Fibroblast of lung (primary cell): Measurements from ENCODE around the gene PAX2. TPM values are rescaled to one million over a fixed set of nuclear protein-coding genes. Genes with fewer than 3 reads are reported as not detected.
A peak's percentile ranks its signal among the peaks of the same experiment; 100 is the strongest.

Experiments
- DNase-seq, 2 donors: peaks; one replicate each; pipeline versions ENCODE4 v3.0.0 to v3.0.0-alpha.2; 2010; ENCODE audit warnings: low read depth in 2 of 2
- H2AFZ ChIP-seq: 2 replicates; pipeline ENCODE4 v1.5.1; 2012; ENCODE audit warnings: low read length, control low read depth, inconsistent platforms
- H3K27ac ChIP-seq: 2 replicates; pipeline ENCODE4 v1.5.1; 2011; ENCODE audit warnings: low read length, control low read depth; ENCODE audit not compliant: insufficient read depth
- H3K27me3 ChIP-seq: 2 replicates; pipeline ENCODE4 v1.5.1; 2011; ENCODE audit warnings: mild to moderate bottlenecking, low read length; ENCODE audit not compliant: control insufficient read depth, insufficient read depth
- H3K36me3 ChIP-seq: 2 replicates; pipeline ENCODE4 v1.5.1; 2011; ENCODE audit warnings: low read length; ENCODE audit not compliant: control insufficient read depth, insufficient read depth
- H3K4me1 ChIP-seq: 2 replicates; pipeline ENCODE4 v1.5.1; 2011; ENCODE audit warnings: low read length; ENCODE audit not compliant: control insufficient read depth, insufficient read depth; ENCODE audit errors: extremely low read depth
- H3K4me2 ChIP-seq: 2 replicates; pipeline ENCODE4 v1.5.1; 2011; ENCODE audit warnings: low read length, control low read depth; ENCODE audit not compliant: insufficient read depth; ENCODE audit errors: extremely low read depth
- H3K4me3 ChIP-seq, 4 experiments: fragments of 200-600 bp in 1 of 4; sonication (generic) in 1 of 4; replicated peaks in 1 of 4; 2 replicates each; pipeline ENCODE4 v1.5.1; 2011 to 2016; ENCODE audit warnings: low read length in 4 of 4, low read depth in 3 of 4, mild to moderate bottlenecking in 3 of 4, control low read depth in 2 of 4, inconsistent platforms in 1 of 4, mixed read lengths in 1 of 4; ENCODE audit not compliant: insufficient read depth in 1 of 4; ENCODE audit errors: control extremely low read depth in 1 of 4
- H3K79me2 ChIP-seq: 2 replicates; pipeline ENCODE4 v1.5.1; 2012; ENCODE audit warnings: mild to moderate bottlenecking, low read length, inconsistent platforms; ENCODE audit not compliant: control insufficient read depth, insufficient read depth
- H3K9ac ChIP-seq: 2 replicates; pipeline ENCODE4 v1.5.1; 2011; ENCODE audit warnings: mild to moderate bottlenecking, low read length, control low read depth; ENCODE audit not compliant: insufficient read depth
- H3K9me3 ChIP-seq: 2 replicates; pipeline ENCODE4 v1.5.1; 2012; ENCODE audit warnings: low read depth, low read length; ENCODE audit not compliant: control insufficient read depth, insufficient read depth
- H4K20me1 ChIP-seq: 2 replicates; pipeline ENCODE4 v1.5.1; 2011; ENCODE audit warnings: low read length; ENCODE audit not compliant: control insufficient read depth, insufficient read depth; ENCODE audit errors: extremely low read depth
- CTCF ChIP-seq, 2 donors: IDR thresholded peaks in 1 of 2; conservative IDR thresholded peaks in 1 of 2; 1 replicate in 1 of 2; 2 replicates in 1 of 2; pipeline ENCODE4 v1.5.1; 2011 to 2012; ENCODE audit warnings: low read length in 2 of 2, control low read depth in 1 of 2, inconsistent platforms in 1 of 2, low read depth in 1 of 2, mild to moderate bottlenecking in 1 of 2
- EZH2 ChIP-seq: IDR thresholded peaks from 2 replicates; pipeline ENCODE4 v1.5.1; 2012; ENCODE audit warnings: low read length, control low read depth, mild to moderate bottlenecking; ENCODE audit errors: missing control alignments
- polyA plus RNA-seq, 2 donors: library from polyadenylated mRNA; depleted of rRNA in 1 of 2; stranded (reverse) in 1 of 2; unstranded in 1 of 2; fragments of >200 nt; gene quantifications; 2 replicates each; pipeline ENCODE4 v1.2.1, GENCODE V29; 2011 to 2012; ENCODE audit warnings: missing spikeins in 1 of 2
- total RNA-seq: library from RNA; depleted of rRNA; stranded (reverse); fragments of >200 nt; gene quantifications from 2 replicates; pipeline ENCODE4 v1.2.1, GENCODE V29; 2014

Gene PAX2
- total and polyA plus RNA-seq, 2 donors (not counting 1 experiment from before 2014, with no cell fraction given), result not detected

GRCh38 chr10:100748231-100749058 lies 3.1 kb downstream of the PAX2 start:
- Histone ChIP-seq H3K36me3 (no peaks in the 10 kb centered on the region), H3K79me2 (no peaks in the 10 kb centered on the region), H3K4me1 (no peaks in the 10 kb centered on the region), H3K27me3 (peaks cover 80% of the 10 kb centered on the region), H3K4me3 (no peak overlapping the region), H2AFZ (no peak overlapping the region), H3K4me2 (no peak overlapping the region), H3K9ac (no peak overlapping the region), H4K20me1 (no peaks in the 10 kb centered on the region), H3K9me3 (no peaks in the 10 kb centered on the region), H3K27ac (no peak overlapping the region)
- DNase-seq, result no peak
- TF ChIP-seq CTCF (conservative IDR thresholded peaks at IDR 0.05 in 1 of 2, IDR thresholded peaks at IDR 0.05 in 1 of 2; ENCODE audit: low read depth in 1 of 2, low read length in 2 of 2) (no peak), EZH2 (peak; percentile 99)

GRCh38 chr10:100749059-100749308 lies 3.6 kb downstream of the PAX2 start:
- no peak for TF ChIP-seq CTCF (conservative IDR thresholded peaks at IDR 0.05 in 1 of 2, IDR thresholded peaks at IDR 0.05 in 1 of 2; ENCODE audit: low read depth in 1 of 2, low read length in 2 of 2)
- no peak for TF ChIP-seq EZH2
- no peaks in the 10 kb centered on the region for H3K4me1 ChIP-seq

GRCh38 chr10:100749309-100750217 lies 4.2 kb downstream of the PAX2 start:
- Histone ChIP-seq H2AFZ (no peak overlapping the region), H3K79me2 (no peaks in the 10 kb centered on the region), H3K27me3 (peaks cover 74% of the 10 kb centered on the region), H3K4me2 (no peak overlapping the region), H3K27ac (no peak overlapping the region), H3K9me3 (no peaks in the 10 kb centered on the region), H3K4me1 (no peaks in the 10 kb centered on the region), H3K36me3 (no peaks in the 10 kb centered on the region), H4K20me1 (no peaks in the 10 kb centered on the region), H3K4me3 (no peak overlapping the region), H3K9ac (no peak overlapping the region)
- no peak for DNase-seq
- TF ChIP-seq CTCF (conservative IDR thresholded peaks at IDR 0.05 in 1 of 2, IDR thresholded peaks at IDR 0.05 in 1 of 2; ENCODE audit: low read depth in 1 of 2, low read length in 2 of 2) (no peak), EZH2 (peak; percentile 96)

More at GRCh38 chr10:100749059-100749308, 3.6 kb downstream of the PAX2 start:
- Histone ChIP-seq H3K27ac (no peak overlapping the region), H3K27me3 (peaks cover 78% of the 10 kb centered on the region), H3K9me3 (no peaks in the 10 kb centered on the region), H3K9ac (no peak overlapping the region), H2AFZ (no peak overlapping the region), H4K20me1 (no peaks in the 10 kb centered on the region), H3K79me2 (no peaks in the 10 kb centered on the region), H3K4me2 (no peak overlapping the region), H3K4me3 (no peak overlapping the region), H3K36me3 (no peaks in the 10 kb centered on the region)
- no peak for DNase-seq
